NCI-H748 (cell line): ENCODE data around the gene DPP10.
A peak's percentile ranks its signal among the peaks of the same experiment; 100 is the strongest.

Experiments
- DNase-seq: peaks from one replicate; lab custom pipeline; 2025; ENCODE audit not compliant: unreplicated experiment; lab: John Stamatoyannopoulos, UW

DPP10 gene

GRCh38 chr2:114580691-114581090, 138.2 kb downstream of the DPP10 start:
- DNase-seq: no peak

- no peak for DNase-seq
Observed at GRCh38 chr2:114598329-114598728, 155.9 kb downstream of the DPP10 start.

GRCh38 chr2:114609203-114609602, 166.8 kb downstream of the DPP10 start:
- no peak for DNase-seq

- peak; percentile 73 for DNase-seq
Observed at GRCh38 chr2:114609801-114610200, 167.4 kb downstream of the DPP10 start.

- peak; percentile 51 for DNase-seq
Observed at GRCh38 chr2:114610677-114611076, 168.2 kb downstream of the DPP10 start.

GRCh38 chr2:114614592-114614991, 172.2 kb downstream of the DPP10 start:
- peak; percentile 47 for DNase-seq

GRCh38 chr2:114628481-114628880, 186.0 kb downstream of the DPP10 start:
- no peak for DNase-seq

- DNase-seq: no peak
Observed at GRCh38 chr2:114631146-114631545, 188.7 kb downstream of the DPP10 start.

- no peak for DNase-seq
Observed at GRCh38 chr2:114642166-114642770, 199.8 kb downstream of the DPP10 start.

GRCh38 chr2:114642988-114643553, 200.6 kb downstream of the DPP10 start:
- DNase-seq: no peak

- DNase-seq: no peak
Observed at GRCh38 chr2:114651933-114652332, 209.5 kb downstream of the DPP10 start.

GRCh38 chr2:114659880-114660279, 217.4 kb downstream of the DPP10 start:
- no peak for DNase-seq

- DNase-seq: peak; percentile 28
Observed at GRCh38 chr2:114661971-114662939, 219.8 kb downstream of the DPP10 start.

GRCh38 chr2:114668415-114668814, 226.0 kb downstream of the DPP10 start:
- no peak for DNase-seq

GRCh38 chr2:114683251-114683650, 240.8 kb downstream of the DPP10 start:
- no peak for DNase-seq

- no peak for DNase-seq
Observed at GRCh38 chr2:114684403-114684802, 242.0 kb downstream of the DPP10 start.

- DNase-seq: no peak
Observed at GRCh38 chr2:114685102-114685501, 242.7 kb downstream of the DPP10 start.

- no peak for DNase-seq
Observed at GRCh38 chr2:114688241-114688640, 245.8 kb downstream of the DPP10 start.

- no peak for DNase-seq
Observed at GRCh38 chr2:114698520-114698919, 256.1 kb downstream of the DPP10 start.

- DNase-seq: no peak
Observed at GRCh38 chr2:114699423-114699944, 257.0 kb downstream of the DPP10 start.

- DNase-seq: no peak
Observed at GRCh38 chr2:114700440-114700839, 258.0 kb downstream of the DPP10 start.
